Glutamatergic neuron (in vitro differentiated cells): ENCODE measurements around the gene C19orf73. TPM values are rescaled to one million over a fixed set of nuclear protein-coding genes. Genes with fewer than 3 reads are reported as not detected.

Experiments
- DNase-seq: peaks from one replicate; pipeline ENCODE4 v3.0.0; 2022
- H3K27ac Mint-ChIP-seq: one replicate; pipeline ENCODE4 v1.8.0; 2020; ENCODE audit warnings: mild to moderate bottlenecking, mixed read lengths, inconsistent platforms; ENCODE audit not compliant: unreplicated experiment
- H3K27me3 Mint-ChIP-seq: one replicate; pipeline ENCODE4 v1.8.0; 2020; ENCODE audit warnings: mild to moderate bottlenecking, moderate library complexity, mixed read lengths, inconsistent platforms; ENCODE audit not compliant: unreplicated experiment
- H3K36me3 Mint-ChIP-seq: one replicate; pipeline ENCODE4 v1.8.0; 2020; ENCODE audit warnings: mild to moderate bottlenecking, mixed read lengths, inconsistent platforms; ENCODE audit not compliant: unreplicated experiment
- H3K4me1 Mint-ChIP-seq: one replicate; pipeline ENCODE4 v1.8.0; 2020; ENCODE audit warnings: mild to moderate bottlenecking, low read depth, mixed read lengths, inconsistent platforms; ENCODE audit not compliant: unreplicated experiment
- H3K4me3 Mint-ChIP-seq: one replicate; pipeline ENCODE4 v1.8.0; 2020; ENCODE audit warnings: mild to moderate bottlenecking, mixed read lengths, inconsistent platforms; ENCODE audit not compliant: unreplicated experiment
- H3K9me3 Mint-ChIP-seq: one replicate; pipeline ENCODE4 v1.8.0; 2020; ENCODE audit warnings: mild to moderate bottlenecking, moderate library complexity, mixed read lengths, inconsistent platforms; ENCODE audit not compliant: unreplicated experiment
- CTCF ChIP-seq: fragments of 200-600 bp; sonication (generic); IDR thresholded peaks from one replicate; pipeline ENCODE4 v1.5.0; 2021; ENCODE audit not compliant: partially characterized antibody, unreplicated experiment
- total RNA-seq: library from RNA; stranded (reverse); fragmentation: NEBNext Ultra II Directional; extraction: Animal tissue kit (Norgen Biotek cat#: 25700); gene quantifications from one replicate; pipeline ENCODE4 v1.2.1, GENCODE V29; 2021; ENCODE audit not compliant: unreplicated experiment

The C19orf73 gene
- total RNA-seq, 1 donor from 2014 or later = 3.2 TPM

- peaks cover 3% of the 10 kb centered on the region for H3K36me3 Mint-ChIP-seq
- peaks cover 9% of the 10 kb centered on the region for H3K4me1 Mint-ChIP-seq
These were observed 27.4 kb downstream of the C19orf73 start for GRCh38 chr19:49091391-49092038.

GRCh38 chr19:49086296-49086695, 32.6 kb downstream of the C19orf73 start:
- Mint-ChIP-seq H3K27me3 (peaks cover 10% of the 10 kb centered on the region), H3K4me3 (peak overlapping the region; percentile 99), H3K9me3 (peaks cover 13% of the 10 kb centered on the region), H3K4me1 (peaks cover 9% of the 10 kb centered on the region), H3K27ac (peak overlapping the region; percentile 89), H3K36me3 (peaks cover under 1% of the 10 kb centered on the region)
- no peak for DNase-seq
- no peak for TF ChIP-seq CTCF

More at GRCh38 chr19:49091391-49092038, 27.4 kb downstream of the C19orf73 start:
- Mint-ChIP-seq H3K4me3 (no peak overlapping the region), H3K27ac (no peak overlapping the region), H3K27me3 (peaks cover 4% of the 10 kb centered on the region), H3K9me3 (peaks cover 9% of the 10 kb centered on the region)
- no peak for TF ChIP-seq CTCF
- DNase-seq = no peak

GRCh38 chr19:49085868-49086232, 33.1 kb downstream of the C19orf73 start:
- Mint-ChIP-seq H3K36me3 (no peaks in the 10 kb centered on the region), H3K4me1 (peaks cover 9% of the 10 kb centered on the region), H3K27me3 (peaks cover 10% of the 10 kb centered on the region), H3K4me3 (peak overlapping the region; percentile 99), H3K9me3 (peaks cover 13% of the 10 kb centered on the region), H3K27ac (peak overlapping the region; percentile 89)
- no peak for DNase-seq
- no peak for TF ChIP-seq CTCF

- TF ChIP-seq CTCF = no peak
- peaks cover 17% of the 10 kb centered on the region for H3K9me3 Mint-ChIP-seq
- H3K36me3 Mint-ChIP-seq = no peaks in the 10 kb centered on the region
- peak; percentile 100 for DNase-seq
- peak within 1 kb of the TSS; percentile 89 for H3K27ac Mint-ChIP-seq
- H3K4me3 Mint-ChIP-seq = peak within 1 kb of the TSS; percentile 99
- peaks cover 9% of the 10 kb centered on the region for H3K4me1 Mint-ChIP-seq
- peaks cover 10% of the 10 kb centered on the region for H3K27me3 Mint-ChIP-seq
These were observed 33.7 kb downstream of the C19orf73 start, which contains the start of gene SNRNP70 for GRCh38 chr19:49085020-49085867. TSS of gene SNRNP70 (plus strand) at chr19:49085451. CDS start at chr19:49086415, 964 bp downstream.
